ENCODE data around the gene CD200.

GRCh38 chr3:112391648-112392047 lies 58.7 kb downstream of the CD200 start:
- TF ChIP-seq CTCF (conservative IDR thresholded peaks at IDR 0.05; ENCODE audit: low read length) (no peak), EZH2phosphoT487 (IDR thresholded peaks at IDR 0.05; ENCODE audit: borderline replicate concordance) (no peak)

All from Loucy (cell line).